T1000 (cell line): ENCODE measurements around the gene UVSSA.

Experiments used
- DNase-seq: peaks from one replicate; lab custom pipeline; 2025; ENCODE audit warnings: mixed read lengths; lab: John Stamatoyannopoulos, UW

The UVSSA gene

GRCh38 chr4:1346781-1347409, at the start of gene UVSSA:
UVSSA (plus strand) TSS chr4:1347208; CDS start chr4:1348092, 884 bp downstream.
- DNase-seq: peak; percentile 99

GRCh38 chr4:1297456-1298325, 49.3 kb upstream of the UVSSA start:
- no peak for DNase-seq

GRCh38 chr4:1298461-1298860, 48.5 kb upstream of the UVSSA start:
- no peak for DNase-seq

GRCh38 chr4:1299301-1299860, 47.6 kb upstream of the UVSSA start:
- DNase-seq: no peak

- DNase-seq: peak; percentile 58
Measured at GRCh38 chr4:1300466-1301455, 46.2 kb upstream of the UVSSA start.

- no peak for DNase-seq
Measured at GRCh38 chr4:1302159-1302558, 44.8 kb upstream of the UVSSA start.

- no peak for DNase-seq
Measured at GRCh38 chr4:1305261-1305711, 41.7 kb upstream of the UVSSA start.

- no peak for DNase-seq
Measured at GRCh38 chr4:1305781-1306455, 41.1 kb upstream of the UVSSA start.

GRCh38 chr4:1307951-1308735, 38.9 kb upstream of the UVSSA start:
- no peak for DNase-seq

- DNase-seq: peak; percentile 93
Measured at GRCh38 chr4:1309261-1310010, 37.6 kb upstream of the UVSSA start.

- no peak for DNase-seq
Measured at GRCh38 chr4:1310031-1310795, 36.8 kb upstream of the UVSSA start.

- no peak for DNase-seq
Measured at GRCh38 chr4:1310796-1311631, 36.0 kb upstream of the UVSSA start.

- DNase-seq: no peak
Measured at GRCh38 chr4:1312821-1313640, 34.0 kb upstream of the UVSSA start.

- no peak for DNase-seq
Measured at GRCh38 chr4:1315306-1315705, 31.7 kb upstream of the UVSSA start.

GRCh38 chr4:1315836-1316536, 31.0 kb upstream of the UVSSA start:
- no peak for DNase-seq

- no peak for DNase-seq
Measured at GRCh38 chr4:1316537-1317168, 30.4 kb upstream of the UVSSA start.
